Stomach (tissue), 9 donors: ENCODE results near the gene DYNC1LI1. TPM values are rescaled to one million over a fixed set of nuclear protein-coding genes. Genes with fewer than 3 reads are reported as not detected.

Experiments
- DNase-seq, 2 donors: peaks; one replicate each; pipeline versions ENCODE4 v3.0.0 to v3.0.0-alpha.2; 2013 to 2019
- H3K27ac ChIP-seq, 5 donors: fragments of 200-600 bp in 4 of 5; sonication (generic) in 4 of 5; one replicate each; pipeline ENCODE4 v1.5.1; 2013 to 2019; ENCODE audit warnings: mild to moderate bottlenecking in 1 of 5, moderate library complexity in 1 of 5
- H3K27me3 ChIP-seq, 3 donors: fragments of 200-600 bp; sonication (generic); one replicate each; pipeline ENCODE4 v1.5.1; 2017 to 2019; ENCODE audit warnings: mixed run types in 1 of 3
- H3K36me3 ChIP-seq, 4 donors: fragments of 200-600 bp; sonication (generic); 1 replicate in 3 of 4; 2 replicates in 1 of 4; pipeline ENCODE4 v1.5.1; 2016 to 2019
- H3K4me1 ChIP-seq, 4 donors: fragments of 200-600 bp; sonication (generic); one replicate each; pipeline ENCODE4 v1.5.1; 2016 to 2019
- H3K4me3 ChIP-seq, 4 donors: fragments of 200-600 bp; sonication (generic) in 3 of 4; one replicate each; pipeline ENCODE4 v1.5.1; 2016 to 2019; ENCODE audit warnings: mild to moderate bottlenecking in 1 of 4
- H3K9me3 ChIP-seq, 4 donors: fragments of 200-600 bp; sonication (generic); one replicate each; pipeline ENCODE4 v1.5.1; 2016 to 2019
- CTCF ChIP-seq, 7 experiments: fragments of 450-650 bp in 4 of 7; fragments of 200-600 bp in 3 of 7; sonication (generic) in 3 of 7; IDR thresholded peaks; one replicate each; pipeline ENCODE4 v1.5.1; 2016 to 2019; ENCODE audit warnings: antibody characterized with exemption in 7 of 7, control low read depth in 2 of 7, mild to moderate bottlenecking in 1 of 7
- EP300 ChIP-seq: sonication (generic); formaldehyde crosslinking; IDR thresholded peaks from one replicate; pipeline ENCODE4 v1.6.1; 2017; ENCODE audit warnings: antibody characterized with exemption
- POLR2A ChIP-seq, 4 donors: fragments of 450-650 bp; IDR thresholded peaks; one replicate each; pipeline ENCODE4 v1.6.1; 2016; ENCODE audit warnings: antibody characterized with exemption in 4 of 4, control low read depth in 2 of 4, mild to moderate bottlenecking in 1 of 4, moderate library complexity in 1 of 4
- POLR2AphosphoS5 ChIP-seq, 3 donors: sonication (generic); formaldehyde crosslinking; IDR thresholded peaks; one replicate each; pipeline ENCODE4 v1.6.1; 2016; ENCODE audit warnings: antibody characterized with exemption in 3 of 3
- WGBS, 5 donors: extraction: QIAGEN DNeasy Blood & Tissue Kit in 3 of 5; methylation state at CpG; one replicate each; pipeline versions ENCODE4 v1.1.5 to v1.1.7; 2013 to 2018; 5-methylcytosine and 5-hydroxymethylcytosine counted together
- intact Hi-C: fragments of 100-400 bp; cut with DNase I; formaldehyde crosslinking; loops from one replicate; pipeline ENCODE4 v1.15.1; 2023; ENCODE audit warnings: low total_unique reads
- polyA plus RNA-seq, 3 donors: library from polyadenylated mRNA; stranded (reverse); fragments of 200-250 nt; gene quantifications; one replicate each; pipeline ENCODE4 v1.2.3, GENCODE V29; 2013
- total RNA-seq, 5 donors: library from RNA; depleted of rRNA; stranded (reverse); fragments of >200 nt; gene quantifications; one replicate each; pipeline versions ENCODE4 v1.1.0 to v1.2.3, GENCODE V29; 2014 to 2016
- donor health status: healthy with polysubstance abuse.
- donor health status: Bipolar disorder and iron deficiency.
- donor health status: healthy.

DYNC1LI1 gene
- total and polyA plus RNA-seq, 8 donors: 5.8 to 92.4 (median 19.1) TPM

DNA sequence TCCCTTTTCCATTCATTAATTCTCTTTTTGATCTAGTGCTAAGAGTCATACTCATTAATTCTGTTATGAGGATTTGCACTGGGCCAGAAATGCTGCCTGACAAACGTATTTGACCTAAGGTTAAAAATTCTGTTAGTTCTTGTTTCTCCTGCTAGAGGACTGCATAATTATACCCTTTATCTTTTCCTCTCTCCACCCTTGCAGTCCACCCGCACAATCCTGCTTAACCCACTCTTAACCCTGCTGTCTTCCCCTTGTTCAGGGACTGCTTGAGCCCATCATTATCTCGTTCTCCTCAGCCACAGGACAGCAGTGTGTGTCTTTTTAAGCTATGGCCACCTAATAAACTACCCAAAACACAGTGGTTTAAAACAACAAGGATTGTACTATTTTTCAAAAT is 31.1 kb upstream of the DYNC1LI1 start:
- peaks cover 0 to 4% (median 0%) of the 10 kb centered on the region in 4 donors for H3K4me1 ChIP-seq
- DNase-seq: no peak

GRCh38 chr3:32597656-32598055 is 27.0 kb upstream of the DYNC1LI1 start:
- H3K36me3 ChIP-seq: no peaks in the 10 kb centered on the region
- no peak overlapping the region for H3K4me3 ChIP-seq
- intact Hi-C loops: no loop called here
- H3K4me1 ChIP-seq: peaks cover 0 to 5% (median 0%) of the 10 kb centered on the region in 4 donors
- 53 to 62% (median 57%) methylated on average over 2 of the region's 2 CpGs for WGBS, 5 donors
- no peak overlapping the region for H3K27ac ChIP-seq
- TF ChIP-seq CTCF (IDR thresholded peaks at IDR 0.05) (no peak), POLR2A (IDR thresholded peaks at IDR 0.05) (no peak), POLR2AphosphoS5 (IDR thresholded peaks at IDR 0.05) (no peak), EP300 (no peak)
- H3K9me3 ChIP-seq: no peaks in the 10 kb centered on the region
- no peaks in the 10 kb centered on the region for H3K27me3 ChIP-seq
- no peak for DNase-seq

More for the DNA sequence above, 31.1 kb upstream of the DYNC1LI1 start:
- intact Hi-C loops: no loop called here
- no peaks in the 10 kb centered on the region for H3K9me3 ChIP-seq
- no peak for TF ChIP-seq CTCF (IDR thresholded peaks at IDR 0.05)
- no peak for TF ChIP-seq POLR2AphosphoS5 (IDR thresholded peaks at IDR 0.05)
- TF ChIP-seq EP300: no peak
- TF ChIP-seq POLR2A (IDR thresholded peaks at IDR 0.05): no peak
- WGBS, 5 donors: 49 to 65% (median 60%) methylated on average over 3 of the region's 3 CpGs
- H3K4me3 ChIP-seq: no peak overlapping the region
- no peaks in the 10 kb centered on the region for H3K27me3 ChIP-seq
- no peak overlapping the region for H3K27ac ChIP-seq
- no peaks in the 10 kb centered on the region for H3K36me3 ChIP-seq

DNA sequence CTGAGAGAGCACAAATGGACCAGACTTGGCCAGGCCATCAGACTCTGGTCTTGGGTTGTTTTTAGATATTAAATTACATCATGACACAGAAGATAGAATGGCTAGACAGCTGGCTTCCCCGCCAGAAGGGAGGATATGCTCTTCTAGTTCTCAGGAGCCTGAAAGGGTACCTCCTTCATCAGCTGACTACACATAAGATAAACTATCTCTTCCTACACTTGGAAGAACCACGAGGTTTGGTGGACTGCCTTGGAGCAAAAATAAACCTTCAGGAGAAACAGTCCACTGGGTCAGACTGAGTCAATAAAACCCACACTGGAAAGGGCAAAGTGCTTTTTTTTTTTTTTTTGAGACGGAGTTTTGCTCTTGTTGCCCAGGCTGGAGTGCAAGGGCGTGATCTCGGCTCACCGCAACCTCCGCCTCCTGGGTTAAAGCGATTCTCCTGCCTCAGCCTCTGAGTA is 26.3 kb upstream of the DYNC1LI1 start:
- WGBS, 5 donors: 52 to 64% (median 61%) methylated on average over 8 of the region's 8 CpGs
- H3K27me3 ChIP-seq: no peaks in the 10 kb centered on the region
- no peaks in the 10 kb centered on the region for H3K36me3 ChIP-seq
- TF ChIP-seq POLR2A (IDR thresholded peaks at IDR 0.05) (no peak), EP300 (no peak), CTCF (IDR thresholded peaks at IDR 0.05) (no peak), POLR2AphosphoS5 (IDR thresholded peaks at IDR 0.05) (no peak)
- intact Hi-C loops: no loop called here
- H3K4me3 ChIP-seq: no peak overlapping the region
- no peaks in the 10 kb centered on the region for H3K9me3 ChIP-seq
- DNase-seq: peak in 1 of 2 donors; percentile 47
- no peak overlapping the region for H3K27ac ChIP-seq
- peaks cover 0 to 5% (median 0%) of the 10 kb centered on the region in 4 donors for H3K4me1 ChIP-seq

GRCh38 chr3:32596282-32596908 is 25.7 kb upstream of the DYNC1LI1 start:
- no peaks in the 10 kb centered on the region for H3K9me3 ChIP-seq
- no peak overlapping the region for H3K4me3 ChIP-seq
- H3K4me1 ChIP-seq: peaks cover 0 to 5% (median 0%) of the 10 kb centered on the region in 4 donors
- whole genome bisulfite sequencing, 5 donors: 90 to 95% (median 92%) methylated on average over 4 of the region's 4 CpGs
- TF ChIP-seq EP300 (no peak), CTCF (IDR thresholded peaks at IDR 0.05) (no peak), POLR2AphosphoS5 (IDR thresholded peaks at IDR 0.05) (no peak), POLR2A (IDR thresholded peaks at IDR 0.05) (no peak)
- no peaks in the 10 kb centered on the region for H3K27me3 ChIP-seq
- H3K27ac ChIP-seq: no peak overlapping the region
- no peak for DNase-seq
- intact Hi-C loops: no loop called here
- H3K36me3 ChIP-seq: no peaks in the 10 kb centered on the region
